SKM-1 treated with dmso at 0.1 percent for 144 hours (cell line): ENCODE results near the gene THBS1.

Experiments
- DNase-seq: peaks from one replicate; lab custom pipeline; 2025; ENCODE audit not compliant: unreplicated experiment; lab: John Stamatoyannopoulos, UW

Gene THBS1

GRCh38 chr15:39573287-39573686 lies 7.6 kb upstream of the THBS1 start:
- DNase-seq: no peak

- DNase-seq: no peak
Measured at GRCh38 chr15:39573844-39574243, 7.0 kb upstream of the THBS1 start.

- no peak for DNase-seq
Measured at GRCh38 chr15:39574427-39574826, 6.5 kb upstream of the THBS1 start.

- DNase-seq: no peak
Measured at GRCh38 chr15:39575180-39575579, 5.7 kb upstream of the THBS1 start.

GRCh38 chr15:39578851-39579486 lies 1.9 kb upstream of the THBS1 start:
- no peak for DNase-seq

GRCh38 chr15:39579487-39580116 lies 1.3 kb upstream of the THBS1 start:
- DNase-seq: no peak

- DNase-seq: peak; percentile 72
Measured at GRCh38 chr15:39580117-39580484, 778 bp upstream of the THBS1 start.

GRCh38 chr15:39581242-39581792 lies 438 bp downstream of the THBS1 start:
- peak; percentile 3 for DNase-seq

GRCh38 chr15:39581793-39582285 lies 960 bp downstream of the THBS1 start:
- DNase-seq: no peak

GRCh38 chr15:39582286-39582976 lies 1.6 kb downstream of the THBS1 start:
- DNase-seq: no peak

- no peak for DNase-seq
Measured at GRCh38 chr15:39582977-39583595, 2.2 kb downstream of the THBS1 start.

GRCh38 chr15:39583596-39584265 lies 2.9 kb downstream of the THBS1 start:
- DNase-seq: peak; percentile 4

- no peak for DNase-seq
Measured at GRCh38 chr15:39584266-39584659, 3.4 kb downstream of the THBS1 start.

- no peak for DNase-seq
Measured at GRCh38 chr15:39584662-39585388, 3.9 kb downstream of the THBS1 start.

GRCh38 chr15:39585389-39585841 lies 4.5 kb downstream of the THBS1 start:
- no peak for DNase-seq

- no peak for DNase-seq
Measured at GRCh38 chr15:39585871-39586301, 5.0 kb downstream of the THBS1 start.

- no peak for DNase-seq
Measured at GRCh38 chr15:39586387-39587095, 5.7 kb downstream of the THBS1 start.

GRCh38 chr15:39587096-39587721 lies 6.3 kb downstream of the THBS1 start:
- DNase-seq: no peak
